Stimulated activated CD8-positive, alpha-beta memory T cell treated with anti-CD3 and anti-CD28 coated beads, Interleukin-12 subunit alpha, Interleukin-12 subunit beta, amount 100 ng/mL, for 24 hours (primary cell): ENCODE measurements around the gene DENND1C.

Source experiments
- DNase-seq: peaks from one replicate; pipeline ENCODE4 v3.0.0-alpha.2; 2020; ENCODE audit errors: extremely low read depth

The DENND1C gene

GRCh38 chr19:6478815-6479214 lies 2.8 kb downstream of the DENND1C start:
- no peak for DNase-seq

GRCh38 chr19:6476896-6477431 lies 4.6 kb downstream of the DENND1C start:
- DNase-seq = no peak

- DNase-seq = no peak
These were observed 5.3 kb downstream of the DENND1C start for GRCh38 chr19:6476155-6476895.

DNA sequence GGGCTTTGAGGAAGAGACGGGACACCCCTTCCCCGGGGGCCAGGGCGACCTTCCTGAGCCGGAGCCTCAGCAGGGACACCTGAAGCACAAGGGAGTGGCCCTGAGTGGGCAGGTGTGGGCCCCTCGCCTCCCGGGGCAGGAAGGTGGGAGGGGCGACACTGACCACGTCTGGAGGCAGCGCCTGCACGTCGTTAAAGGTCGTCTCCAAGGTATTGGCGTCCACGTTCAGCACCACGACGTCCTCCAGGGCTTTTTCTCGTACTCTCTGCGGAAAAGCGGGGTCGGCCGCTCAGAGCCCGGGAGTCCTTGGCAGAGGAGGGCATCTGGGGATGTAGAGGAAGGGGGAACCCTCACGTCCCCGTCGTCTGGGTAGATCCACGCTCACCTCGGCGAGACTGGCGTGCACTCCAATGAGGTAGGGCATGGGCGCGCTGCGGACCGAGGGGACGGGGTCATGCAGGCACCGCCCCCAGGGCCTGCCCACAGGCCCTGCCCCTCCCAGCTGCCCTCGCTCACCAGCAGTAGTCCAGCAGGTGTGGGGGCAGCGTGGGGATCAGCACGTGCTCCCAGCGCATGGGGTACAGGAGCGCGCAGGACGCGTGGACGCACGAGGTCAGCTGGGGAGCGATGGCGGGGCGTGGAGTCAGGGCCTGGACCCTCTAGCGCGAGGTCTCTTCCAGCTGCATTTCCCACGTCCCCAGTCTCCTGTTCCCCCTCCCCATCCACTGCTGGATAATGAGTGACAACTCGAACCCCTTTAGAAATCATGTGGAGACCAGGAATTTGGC lies 6.1 kb downstream of the DENND1C start:
- DNase-seq = no peak

- DNase-seq = no peak
These were observed 7.9 kb downstream of the DENND1C start for GRCh38 chr19:6473647-6474046.

DNA sequence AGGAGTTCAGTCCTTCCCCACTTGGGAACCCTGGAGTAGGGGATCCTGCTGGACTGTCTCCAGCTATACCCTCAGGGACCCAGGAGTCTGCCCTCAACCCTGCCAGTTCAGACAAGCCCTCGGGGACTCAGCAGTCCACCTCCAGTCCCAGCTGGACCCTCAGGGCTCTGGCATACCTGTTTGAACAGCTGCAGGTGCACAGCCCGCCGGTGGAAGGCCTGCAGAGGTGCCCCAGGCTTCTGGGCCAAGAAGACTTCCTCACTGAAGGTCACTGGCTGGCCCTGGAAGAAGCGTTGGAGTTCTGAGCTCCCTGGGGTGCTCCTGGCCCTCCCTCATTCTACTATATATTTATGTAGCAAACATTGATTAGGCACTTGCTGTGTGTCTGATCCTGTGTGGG lies 8.9 kb downstream of the DENND1C start:
- DNase-seq = no peak

DNA sequence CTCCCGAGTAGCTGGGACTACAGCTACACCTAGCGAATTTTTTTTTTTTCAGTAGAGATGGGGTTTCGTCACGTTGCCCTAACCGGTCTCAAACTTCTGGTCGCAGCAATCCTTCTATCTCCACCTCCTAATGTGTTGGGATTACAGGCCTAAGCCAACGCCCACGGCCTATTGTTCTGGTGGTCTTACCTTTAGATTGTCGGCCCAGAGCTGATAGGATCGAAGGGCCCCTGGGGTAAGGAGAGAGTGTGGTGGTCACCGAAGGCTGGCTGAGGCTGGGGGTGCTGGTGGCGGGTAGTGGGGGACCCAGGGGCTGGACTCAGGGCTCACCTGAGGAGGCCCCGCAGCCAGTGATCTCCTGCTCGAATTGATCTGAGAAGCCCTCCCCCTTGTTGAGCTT lies 10.5 kb downstream of the DENND1C start:
- DNase-seq = no peak

GRCh38 chr19:6470173-6470572 lies 11.4 kb downstream of the DENND1C start:
- no peak for DNase-seq

GRCh38 chr19:6467384-6467783 lies 14.2 kb downstream of the DENND1C start:
- DNase-seq = no peak

DNA sequence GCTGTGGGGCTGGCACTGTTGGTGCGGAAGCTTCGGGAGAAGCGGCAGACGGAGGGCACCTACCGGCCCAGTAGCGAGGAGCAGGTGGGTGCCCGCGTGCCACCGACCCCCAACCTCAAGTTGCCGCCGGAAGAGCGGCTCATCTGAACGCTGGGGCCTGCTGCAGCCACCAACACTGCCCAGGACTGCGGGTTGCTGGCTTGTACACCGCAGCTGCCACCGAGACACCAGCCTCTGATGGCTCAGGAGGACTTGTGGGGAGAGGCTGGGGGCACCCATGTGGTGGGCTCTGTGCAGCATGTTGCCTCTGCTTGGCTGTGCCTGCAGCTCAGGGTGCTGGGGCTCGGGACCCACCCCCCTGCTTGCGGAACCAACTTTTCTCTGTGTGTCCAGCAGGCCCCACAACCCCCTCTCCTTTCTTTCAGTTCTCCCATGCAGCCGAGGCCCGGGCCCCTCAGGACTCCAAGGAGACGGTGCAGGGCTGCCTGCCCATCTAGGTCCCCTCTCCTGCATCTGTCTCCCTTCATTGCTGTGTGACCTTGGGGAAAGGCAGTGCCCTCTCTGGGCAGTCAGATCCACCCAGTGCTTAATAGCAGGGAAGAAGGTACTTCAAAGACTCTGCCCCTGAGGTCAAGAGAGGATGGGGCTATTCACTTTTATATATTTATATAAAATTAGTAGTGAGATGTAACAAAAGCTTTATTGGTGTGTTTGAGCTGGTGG lies 14.9 kb downstream of the DENND1C start:
- DNase-seq = no peak

- DNase-seq = no peak
These were observed 15.9 kb downstream of the DENND1C start for GRCh38 chr19:6465663-6466062.

DNA sequence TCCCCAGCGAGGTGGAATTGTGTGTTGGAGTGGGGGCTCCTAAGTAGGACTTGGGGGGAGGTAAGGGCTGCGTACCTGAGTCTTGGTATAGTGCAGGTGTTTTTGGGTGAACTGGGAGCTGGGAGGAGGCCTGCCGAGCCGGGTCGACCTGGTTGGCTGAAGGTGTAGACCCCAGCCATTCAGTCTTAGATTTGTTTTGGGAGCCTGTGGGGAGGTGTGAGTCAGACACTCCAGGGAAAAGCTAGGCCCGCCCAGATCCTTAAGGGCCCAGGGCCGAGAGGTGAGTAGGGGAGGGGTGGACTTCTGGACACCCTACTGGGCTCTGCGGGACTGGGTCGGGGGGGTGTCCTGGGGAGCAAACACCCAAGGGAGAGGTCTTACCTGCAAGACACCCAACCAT lies 16.6 kb downstream of the DENND1C start:
- DNase-seq = no peak

- no peak for DNase-seq
These were observed 17.3 kb downstream of the DENND1C start, which contains the start of gene CRB3 for GRCh38 chr19:6464070-6464873. Gene CRB3, plus strand, starts transcription at chr19:6464271. Its CDS starts 431 bp downstream, at chr19:6464702.

DNA sequence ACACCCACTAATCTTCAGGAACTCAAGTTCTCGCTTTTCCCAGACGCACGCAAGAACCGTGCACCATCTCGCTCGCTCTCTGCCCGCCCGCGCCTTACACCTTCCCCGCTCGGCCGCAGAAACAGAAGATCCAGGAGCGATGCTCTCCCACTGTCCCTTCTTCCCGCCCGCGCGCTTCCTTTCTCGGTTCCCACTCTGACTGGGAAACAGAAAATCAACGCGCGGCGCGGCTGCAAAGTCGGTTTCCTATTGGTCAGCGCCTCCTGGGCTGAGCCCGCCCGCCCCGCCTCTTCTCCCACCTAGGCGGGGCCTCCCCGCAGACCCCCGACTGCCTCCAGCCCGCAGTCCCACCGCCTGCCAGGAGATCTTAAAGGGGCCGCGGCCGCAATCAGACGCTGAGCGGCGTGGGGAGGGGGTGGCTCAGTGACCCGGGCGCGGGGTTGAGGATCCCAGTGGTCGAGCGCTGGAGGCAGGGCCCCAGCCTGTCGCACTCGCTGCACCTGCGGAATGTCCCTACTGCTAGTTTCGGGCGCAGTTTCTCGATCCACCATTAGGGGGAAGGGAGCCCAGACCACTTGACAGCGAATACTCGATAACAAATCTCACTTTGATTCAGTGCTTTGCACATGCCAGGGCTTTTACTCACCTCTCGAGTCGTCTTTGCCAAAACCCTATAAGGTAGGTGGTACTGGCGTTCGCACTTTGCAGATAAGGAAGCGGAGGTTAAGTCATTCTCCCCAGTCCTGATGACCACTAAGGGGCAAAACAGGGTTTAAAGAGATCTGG lies 21.3 kb downstream of the DENND1C start:
- DNase-seq = peak; percentile 93

DNA sequence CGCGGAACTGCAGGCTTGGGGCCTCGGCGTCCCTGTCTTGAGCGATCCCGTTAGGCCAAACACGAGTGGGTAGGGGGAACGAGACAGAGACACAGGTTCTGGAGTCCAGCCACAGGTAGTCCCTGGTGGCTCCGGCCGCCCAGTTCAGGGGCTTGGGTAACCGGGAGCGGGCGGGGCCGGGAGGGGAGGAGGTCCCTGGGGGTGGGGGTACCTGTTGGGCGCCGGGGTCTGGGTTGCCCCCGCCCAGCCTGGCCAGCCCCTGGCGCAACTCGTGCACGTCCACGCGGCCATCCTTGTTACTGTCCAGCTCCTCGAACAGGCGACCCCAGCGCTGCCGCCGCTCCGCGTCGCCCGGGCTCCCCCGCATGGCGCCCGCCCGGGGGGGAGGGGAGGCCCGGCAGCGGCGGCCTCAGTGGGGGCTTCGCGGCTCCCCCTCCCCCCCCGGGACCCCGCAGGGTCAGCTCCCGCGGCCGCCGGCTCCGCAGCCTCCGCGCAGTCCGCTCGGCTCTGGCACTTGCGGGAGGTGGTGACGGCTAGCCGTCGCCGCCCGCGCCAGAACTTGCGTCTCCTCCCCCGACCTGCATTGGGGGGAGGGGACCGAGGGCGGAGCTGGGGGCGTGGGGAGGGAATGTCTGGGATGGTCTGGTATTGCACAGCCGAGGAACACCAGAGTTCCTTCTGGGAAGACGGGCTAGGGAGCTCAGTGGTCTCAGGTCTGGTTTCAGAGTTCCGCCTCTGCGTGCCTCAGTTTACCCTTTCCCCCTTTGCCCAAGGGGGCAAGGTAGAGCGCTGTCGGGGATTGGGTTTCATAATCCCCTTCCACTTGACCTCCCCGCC lies 22.1 kb downstream of the DENND1C start, which contains the start of gene SLC25A23:
TSS of gene SLC25A23 (minus strand) at position 531 of the 837 bp plus-strand sequence. CDS start at position 367, 164 bp downstream.
- DNase-seq = no peak

DNA sequence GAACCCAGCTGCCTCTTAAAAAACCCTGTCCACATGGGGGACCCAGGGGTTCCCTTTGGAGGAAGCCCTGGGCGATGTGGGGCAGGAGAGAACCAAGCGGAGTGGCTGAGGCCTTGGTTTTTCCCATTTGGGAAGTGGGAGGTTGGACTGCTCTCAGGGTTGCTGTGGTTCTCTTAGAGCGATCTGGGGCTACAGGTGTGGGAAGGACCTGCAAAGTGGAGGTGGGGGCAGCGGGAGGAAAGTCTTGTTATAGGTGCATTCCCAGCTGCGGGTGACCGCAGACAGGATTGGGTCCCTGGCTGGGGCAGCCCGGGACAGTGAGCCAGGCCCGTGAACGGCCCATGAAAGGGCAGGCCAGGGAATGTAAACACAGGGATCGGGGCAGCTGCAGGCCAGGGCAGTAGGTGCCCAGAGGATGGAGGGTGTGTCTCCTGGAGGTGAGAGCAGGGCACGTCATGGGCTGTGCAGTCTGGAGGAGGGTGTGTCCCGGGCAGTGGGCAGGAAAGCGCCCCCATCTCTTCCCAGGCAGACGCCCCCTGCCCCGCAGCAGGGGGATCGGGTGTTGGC lies 22.8 kb downstream of the DENND1C start:
- no peak for DNase-seq

- no peak for DNase-seq
These were observed 23.5 kb downstream of the DENND1C start for GRCh38 chr19:6457958-6458694.

DNA sequence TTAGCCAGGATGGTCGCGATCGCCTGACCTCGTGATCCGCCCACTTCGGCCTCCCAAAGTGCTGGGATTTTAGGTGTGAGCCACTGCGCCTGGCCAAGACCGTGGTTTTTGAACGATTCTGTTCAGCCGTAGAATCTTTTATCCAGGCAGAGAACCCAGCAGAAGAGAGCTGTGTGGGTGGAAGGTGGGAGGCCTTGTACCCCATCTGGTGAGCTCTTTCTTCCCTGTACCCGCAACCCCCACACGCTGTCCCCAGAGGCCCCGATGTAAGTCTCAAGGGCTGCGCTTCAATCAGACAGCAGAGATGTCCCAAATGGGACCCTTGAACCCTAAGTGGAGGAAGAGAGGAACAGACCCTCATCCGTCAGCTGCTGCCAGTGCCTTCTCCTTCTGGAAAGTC lies 25.7 kb downstream of the DENND1C start:
- no peak for DNase-seq
